Hematopoietic multipotent progenitor cell treated with erythropoietin and hydrocortisone succinate and interleukin-3 and kit ligand, for 4 days (in vitro differentiated cells): ENCODE results near the gene EPG5.
"Not testable (repeated sequence)": the region's sequence is repeated elsewhere in the genome, so short reads cannot be mapped to it uniquely, and the experiment has no call there.

ENCODE experiments used
- DNase-seq: peaks from one replicate; pipeline ENCODE4 v3.0.0-alpha.2; 2015

The EPG5 gene

DNA sequence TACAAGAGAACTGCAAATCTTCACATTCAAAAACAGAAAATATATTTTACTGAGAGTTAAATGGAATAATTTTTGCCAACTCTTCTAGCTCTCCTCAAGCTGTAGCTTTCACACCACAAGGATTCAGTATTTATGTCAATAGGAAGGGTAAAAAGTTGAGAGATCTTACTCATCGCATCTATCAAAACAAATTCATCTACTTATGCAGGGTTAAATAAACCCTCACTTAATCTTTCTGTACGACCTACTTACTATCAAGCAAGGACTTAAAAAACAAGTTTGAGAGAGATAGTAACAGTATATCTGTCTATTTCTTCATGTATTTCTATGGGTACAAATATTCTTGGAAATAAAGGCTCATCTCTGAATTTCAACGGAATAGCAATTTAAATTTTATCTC, 106.2 kb downstream of the EPG5 start:
- DNase-seq, result no peak

DNA sequence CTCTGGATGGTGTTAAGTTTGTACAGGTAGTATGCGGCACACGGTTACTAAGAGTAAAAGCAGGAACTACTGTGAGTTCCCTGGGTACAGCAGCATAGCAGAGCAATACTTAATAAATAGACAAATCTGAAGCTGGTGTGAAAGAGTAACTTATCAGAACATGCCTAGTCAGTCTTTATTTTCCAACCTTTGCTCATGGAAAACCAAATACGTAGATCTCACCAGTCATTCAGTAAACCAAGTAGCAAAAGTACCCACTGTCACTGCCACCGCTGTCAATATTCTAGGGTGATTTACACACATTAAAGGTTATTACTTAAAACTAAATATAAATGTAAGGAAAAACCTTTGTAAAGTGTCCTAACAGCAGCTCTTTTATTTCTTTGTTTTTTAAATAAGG, 106.6 kb downstream of the EPG5 start:
- DNase-seq, result no peak

DNA sequence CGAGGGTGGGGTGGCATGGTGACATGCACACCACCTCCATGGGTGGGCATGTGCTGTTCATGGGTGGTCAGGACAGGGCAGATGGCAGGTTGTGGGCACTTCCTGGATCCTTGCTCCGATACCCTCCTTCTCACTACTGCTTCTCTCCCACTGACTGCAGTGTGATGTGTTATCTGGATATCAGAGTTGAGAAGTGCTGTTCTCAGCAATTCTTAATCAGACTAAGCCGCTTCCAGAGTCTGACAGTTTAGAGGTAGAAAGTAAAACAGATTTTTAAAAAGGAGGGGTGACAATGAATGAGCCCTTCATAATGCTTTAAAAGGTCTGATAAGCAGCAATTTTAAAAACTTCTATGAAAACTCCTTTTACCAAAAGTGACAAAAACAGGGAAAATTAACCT, 107.8 kb downstream of the EPG5 start:
- no peak for DNase-seq

DNA sequence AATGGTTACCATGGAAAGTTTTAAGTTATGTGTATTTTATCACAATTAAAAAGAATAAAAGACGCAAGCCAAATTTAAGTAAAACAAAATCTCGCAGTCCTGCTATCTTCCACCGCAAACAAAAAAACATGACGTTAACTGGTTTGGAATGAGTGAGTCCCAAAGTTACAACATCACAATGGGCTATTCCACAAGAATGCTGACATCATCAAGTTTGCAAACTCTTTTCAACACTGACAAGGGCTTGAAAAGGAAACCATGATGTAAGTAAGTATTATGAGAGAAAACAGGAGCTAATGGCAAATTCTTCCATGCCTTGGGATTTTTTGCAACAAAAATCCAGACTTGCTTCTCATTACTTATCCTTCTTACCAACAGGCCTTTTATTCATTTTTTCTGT, 110.6 kb downstream of the EPG5 start:
- no peak for DNase-seq

DNA sequence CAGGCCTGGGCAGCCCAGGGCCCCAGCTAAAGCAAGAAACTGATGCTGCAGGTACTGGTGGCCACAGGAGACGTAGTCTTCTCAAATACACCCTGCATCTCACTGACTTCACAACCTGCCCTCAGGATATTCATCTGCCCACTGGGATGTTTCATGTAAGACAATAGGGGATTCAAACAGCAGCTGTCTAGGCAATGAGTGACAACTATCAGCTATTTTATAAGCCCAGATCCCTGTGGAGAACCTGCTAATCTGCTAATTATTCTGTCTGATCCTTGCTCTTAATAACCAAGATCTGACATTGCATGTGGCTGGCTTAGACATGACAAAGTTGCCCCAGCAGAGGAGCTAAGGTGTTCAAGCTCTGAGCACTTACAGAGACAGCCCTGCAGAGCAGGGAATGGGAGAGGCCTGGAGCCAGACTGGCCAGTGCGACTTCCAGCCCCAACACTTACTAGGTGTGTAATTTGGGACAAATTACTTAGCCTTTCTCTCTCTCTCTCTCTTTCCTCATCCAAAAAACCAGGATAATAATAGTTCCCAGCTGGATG, 113.0 kb downstream of the EPG5 start:
- DNase-seq, result no peak

DNA sequence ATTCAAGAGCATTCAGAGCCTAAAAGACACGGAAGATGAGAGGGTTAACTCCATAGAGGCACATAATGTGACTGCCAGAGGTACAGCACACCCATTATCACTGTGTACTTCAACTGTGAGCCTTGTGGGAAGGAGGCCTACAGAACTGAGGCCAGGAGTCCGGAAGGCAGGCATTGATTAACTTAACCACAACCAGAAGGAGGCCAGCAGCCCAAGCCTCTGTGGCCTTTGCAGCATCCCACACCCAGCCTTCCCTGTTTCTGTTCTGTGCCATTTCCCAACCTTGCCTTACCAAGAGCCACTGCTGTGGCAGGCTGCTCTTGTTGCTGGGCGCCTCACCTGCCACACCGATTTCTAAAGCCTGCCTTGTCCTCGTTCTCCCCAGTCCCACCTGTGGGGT, 114.5 kb downstream of the EPG5 start:
- DNase-seq, result peak; percentile 48

DNA sequence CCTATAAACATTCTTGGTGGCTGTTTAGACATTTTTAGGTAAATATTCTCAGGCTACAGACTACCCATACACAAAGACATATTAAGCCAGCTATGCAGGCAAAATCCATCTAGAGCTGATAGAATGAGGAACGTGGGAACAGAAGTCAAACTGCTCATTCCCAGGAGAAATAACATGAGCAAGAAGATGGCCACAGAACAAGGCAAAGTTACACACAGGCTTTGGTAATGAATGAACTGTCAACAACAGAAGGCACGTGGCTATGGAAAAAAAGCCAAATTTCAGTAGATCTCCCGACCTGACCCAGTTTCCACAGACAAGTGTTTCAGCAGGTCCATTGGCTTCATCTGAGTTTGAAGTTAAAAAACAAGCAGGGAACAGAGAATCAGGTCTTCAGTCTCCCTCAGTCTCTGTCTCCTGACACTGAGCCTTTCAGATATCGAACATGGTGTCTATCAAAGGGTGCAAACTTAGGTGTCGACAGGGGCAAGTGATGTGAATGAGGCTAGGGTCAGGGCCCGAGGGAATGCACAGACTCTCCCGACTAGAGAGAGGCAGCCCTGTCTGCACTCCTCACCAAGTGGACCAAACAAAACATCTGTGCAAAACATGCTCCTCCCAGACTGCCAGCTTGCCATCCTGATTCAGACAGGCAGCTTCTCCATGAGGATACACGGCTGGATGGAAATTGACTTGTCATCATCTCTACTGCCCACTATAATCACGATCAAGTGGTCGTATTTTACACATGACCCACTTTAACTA, 115.8 kb downstream of the EPG5 start:
- DNase-seq, result no peak

DNA sequence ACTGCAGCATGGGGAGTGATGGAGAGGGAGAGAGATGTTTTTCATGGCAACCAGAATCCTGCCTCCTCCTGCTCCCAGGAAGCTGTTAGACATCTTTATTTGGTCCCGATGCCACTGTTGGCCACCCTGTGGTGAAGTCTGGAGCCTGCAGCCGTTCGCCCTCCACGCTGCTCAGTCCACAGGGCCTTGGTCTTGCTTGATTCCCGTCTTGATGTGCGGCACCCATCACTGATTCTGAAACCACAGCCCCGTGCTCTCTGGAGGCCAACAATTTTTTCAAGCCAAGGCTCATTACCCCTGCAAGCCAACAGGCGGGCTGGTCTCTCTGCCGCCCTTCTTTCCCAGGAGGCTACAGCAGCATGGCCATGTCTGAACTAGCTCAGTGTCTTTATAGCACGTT, 117.1 kb downstream of the EPG5 start:
- DNase-seq, result no peak

DNA sequence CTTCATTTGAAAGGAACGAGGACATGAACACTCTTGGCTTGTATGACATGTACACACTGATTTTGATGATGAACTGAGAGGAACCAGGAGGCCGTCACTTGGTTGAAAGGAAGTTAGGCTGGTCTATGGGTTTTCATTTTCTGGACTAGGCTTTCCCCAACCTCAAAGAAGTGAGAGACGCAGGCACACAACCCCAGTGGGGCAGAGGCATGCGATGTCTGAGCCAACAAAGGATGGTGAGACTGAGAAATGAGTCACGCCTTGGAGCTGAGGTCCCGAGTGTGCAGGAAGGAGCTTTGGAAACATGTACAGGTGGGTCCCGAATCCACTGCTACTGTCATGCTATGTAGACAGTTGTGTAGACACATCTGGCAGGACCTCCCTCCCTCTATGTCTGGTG, 117.6 kb downstream of the EPG5 start:
- DNase-seq, result no peak

DNA sequence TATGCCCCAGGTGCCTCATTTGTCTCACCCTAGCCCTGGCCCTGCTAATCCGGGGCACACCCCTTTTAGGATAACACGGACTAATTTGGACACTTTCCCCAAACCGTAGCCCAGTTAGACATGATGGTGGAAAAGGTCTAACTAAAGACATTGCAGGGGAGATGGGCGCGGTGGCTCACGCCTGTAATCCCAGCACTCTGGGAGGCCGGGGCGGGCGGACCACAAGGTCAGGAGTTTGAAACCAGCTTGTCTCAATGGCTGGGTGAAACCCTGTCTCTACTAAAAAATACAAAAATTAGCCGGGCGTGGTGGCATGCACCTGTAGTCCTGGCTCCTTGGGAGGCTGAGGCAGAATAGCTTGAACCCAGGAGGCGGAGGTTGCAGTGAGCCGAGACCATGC, 118.5 kb downstream of the EPG5 start:
- DNase-seq, result not testable (repeated sequence)

DNA sequence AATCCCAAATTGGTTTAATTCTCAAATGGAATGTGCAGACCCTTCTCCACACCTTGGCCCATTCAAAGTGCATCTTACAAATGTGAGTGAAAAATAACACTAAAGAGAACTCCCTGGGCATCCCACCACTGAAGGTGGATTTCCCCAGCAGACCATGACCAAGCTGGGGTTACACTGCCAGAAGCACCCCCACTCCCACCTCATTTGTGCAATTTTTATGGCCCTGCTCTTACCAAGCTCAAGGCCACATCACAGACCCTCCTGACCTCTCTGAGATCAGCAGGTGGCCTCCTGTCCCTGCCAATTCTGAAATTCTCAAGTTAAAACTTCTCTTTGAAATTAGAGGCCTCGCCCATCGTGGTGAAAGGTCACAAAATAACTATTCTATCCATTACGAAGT, 120.0 kb downstream of the EPG5 start:
- DNase-seq, result no peak

DNA sequence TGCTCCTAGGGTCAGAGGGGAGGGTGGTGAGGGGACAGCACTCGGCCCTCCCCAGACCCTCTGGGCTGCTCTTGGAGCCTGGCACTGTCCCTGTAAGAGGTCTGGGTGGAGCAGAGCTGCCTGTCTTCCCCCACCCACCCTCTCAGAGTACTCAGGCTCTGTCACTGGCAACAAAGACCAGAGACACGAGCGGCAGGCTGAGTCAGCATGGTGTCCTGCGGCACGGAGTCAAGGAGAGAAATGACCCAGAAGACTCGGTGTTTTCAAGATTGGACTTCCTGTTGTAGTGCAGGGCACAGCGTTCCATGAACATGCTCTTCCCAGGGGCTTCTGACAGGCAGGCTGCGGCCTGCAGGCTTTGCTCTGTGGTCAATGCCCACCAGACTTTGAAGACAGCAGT, 121.7 kb downstream of the EPG5 start:
- DNase-seq, result no peak

DNA sequence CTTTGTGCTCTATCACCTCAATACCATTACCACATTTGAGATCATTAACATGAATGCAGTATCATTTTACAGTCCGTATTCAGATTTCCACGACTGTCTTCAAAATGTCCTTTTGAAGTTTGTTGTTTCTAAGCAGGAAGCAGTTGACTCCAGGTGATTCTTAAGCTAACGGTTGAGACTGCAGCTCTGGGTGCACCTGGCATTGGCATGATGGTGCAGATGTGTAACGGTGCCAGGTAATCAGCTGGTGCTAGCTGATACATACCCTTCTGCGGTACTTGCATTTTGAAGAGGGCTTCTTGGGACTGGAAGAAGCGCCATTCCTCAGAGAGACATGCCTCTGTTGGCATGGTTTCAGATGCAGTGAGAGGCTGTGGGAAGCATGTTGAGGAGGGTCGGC, 122.2 kb downstream of the EPG5 start:
- no peak for DNase-seq

DNA sequence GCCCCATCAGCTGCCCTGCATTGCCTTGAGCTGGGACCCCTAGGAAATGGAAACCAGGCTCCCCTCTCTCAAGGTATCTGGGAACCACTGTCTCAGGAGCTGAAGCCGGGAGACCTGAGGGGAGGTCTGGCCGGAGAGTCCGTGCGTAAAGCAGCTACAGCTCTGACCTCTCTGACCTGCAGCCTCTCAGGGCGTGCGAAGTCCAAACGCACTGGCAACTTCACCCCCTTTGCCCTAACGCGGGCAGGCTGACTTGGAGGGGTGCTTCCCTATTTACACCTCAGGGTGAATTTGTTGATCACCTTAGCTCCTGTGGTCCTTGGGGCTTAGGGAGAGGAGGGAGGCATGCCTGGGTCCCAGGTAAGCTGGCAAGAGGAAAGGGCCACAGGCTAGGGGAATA, 124.1 kb downstream of the EPG5 start:
- no peak for DNase-seq

DNA sequence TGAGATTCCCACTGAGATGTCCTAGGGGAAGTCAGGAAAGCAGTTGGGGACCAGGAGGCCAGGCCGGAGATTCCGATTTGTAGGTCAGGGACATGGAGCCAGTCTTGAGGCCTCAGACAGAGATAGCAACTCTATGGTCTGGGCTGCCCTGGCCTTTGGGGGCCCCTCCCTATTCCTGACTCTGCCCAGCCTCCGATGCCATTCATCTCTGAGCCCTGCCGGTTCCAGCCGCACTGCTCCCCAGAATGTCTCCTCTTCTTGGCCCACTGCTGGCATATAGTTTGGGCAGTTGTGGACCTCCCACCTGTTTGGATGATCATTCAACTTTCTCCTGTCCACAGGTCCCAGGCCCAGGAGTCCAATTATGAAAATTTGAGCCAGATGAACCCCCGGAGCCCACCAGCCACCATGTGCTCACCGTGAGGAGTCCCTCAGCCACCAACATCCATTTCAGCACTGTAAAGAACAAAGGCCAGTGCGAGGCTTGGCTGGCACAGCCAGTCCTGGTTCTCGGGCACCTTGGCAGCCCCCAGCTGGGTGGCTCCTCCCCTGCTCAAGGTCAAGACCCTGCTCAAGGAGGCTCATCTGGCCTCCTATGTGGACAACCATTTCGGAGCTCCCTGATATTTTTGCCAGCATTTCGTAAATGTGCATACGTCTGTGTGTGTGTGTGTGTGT, 125.2 kb downstream of the EPG5 start:
- DNase-seq, result no peak

DNA sequence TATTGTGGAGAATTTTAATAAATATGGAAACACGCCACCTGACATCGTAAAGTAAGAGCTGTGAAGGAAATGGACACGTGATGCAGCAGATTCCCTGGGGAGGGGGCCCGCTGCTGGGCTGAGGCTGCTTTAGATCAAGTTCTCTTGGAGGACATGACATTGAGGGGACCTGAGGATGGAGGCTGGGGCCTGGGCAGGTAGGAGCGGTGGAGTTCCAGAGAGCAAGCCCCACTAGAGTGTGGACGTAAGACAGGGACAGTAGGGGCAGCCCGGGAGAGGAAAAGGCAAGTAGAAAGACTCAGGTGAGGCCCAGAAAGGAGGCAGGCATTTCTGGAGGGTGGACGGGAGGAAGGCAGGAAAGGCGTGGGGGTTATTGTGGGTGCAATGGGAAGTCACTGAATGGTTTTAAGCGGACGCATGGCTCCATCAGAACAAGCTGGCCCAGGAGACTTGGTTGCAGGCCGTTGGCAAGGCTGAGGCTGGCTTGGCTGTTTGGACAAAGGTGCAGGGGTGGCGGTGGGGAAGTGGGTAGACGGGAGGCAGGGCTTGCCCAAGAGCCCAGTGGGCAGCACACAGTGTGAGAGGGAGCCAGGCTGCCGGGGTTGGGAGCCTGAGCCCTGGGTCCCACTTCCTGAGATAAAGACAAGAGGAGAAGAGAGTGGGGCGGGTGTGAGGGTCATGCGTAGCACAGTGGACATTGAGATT, 125.9 kb downstream of the EPG5 start:
- no peak for DNase-seq

DNA sequence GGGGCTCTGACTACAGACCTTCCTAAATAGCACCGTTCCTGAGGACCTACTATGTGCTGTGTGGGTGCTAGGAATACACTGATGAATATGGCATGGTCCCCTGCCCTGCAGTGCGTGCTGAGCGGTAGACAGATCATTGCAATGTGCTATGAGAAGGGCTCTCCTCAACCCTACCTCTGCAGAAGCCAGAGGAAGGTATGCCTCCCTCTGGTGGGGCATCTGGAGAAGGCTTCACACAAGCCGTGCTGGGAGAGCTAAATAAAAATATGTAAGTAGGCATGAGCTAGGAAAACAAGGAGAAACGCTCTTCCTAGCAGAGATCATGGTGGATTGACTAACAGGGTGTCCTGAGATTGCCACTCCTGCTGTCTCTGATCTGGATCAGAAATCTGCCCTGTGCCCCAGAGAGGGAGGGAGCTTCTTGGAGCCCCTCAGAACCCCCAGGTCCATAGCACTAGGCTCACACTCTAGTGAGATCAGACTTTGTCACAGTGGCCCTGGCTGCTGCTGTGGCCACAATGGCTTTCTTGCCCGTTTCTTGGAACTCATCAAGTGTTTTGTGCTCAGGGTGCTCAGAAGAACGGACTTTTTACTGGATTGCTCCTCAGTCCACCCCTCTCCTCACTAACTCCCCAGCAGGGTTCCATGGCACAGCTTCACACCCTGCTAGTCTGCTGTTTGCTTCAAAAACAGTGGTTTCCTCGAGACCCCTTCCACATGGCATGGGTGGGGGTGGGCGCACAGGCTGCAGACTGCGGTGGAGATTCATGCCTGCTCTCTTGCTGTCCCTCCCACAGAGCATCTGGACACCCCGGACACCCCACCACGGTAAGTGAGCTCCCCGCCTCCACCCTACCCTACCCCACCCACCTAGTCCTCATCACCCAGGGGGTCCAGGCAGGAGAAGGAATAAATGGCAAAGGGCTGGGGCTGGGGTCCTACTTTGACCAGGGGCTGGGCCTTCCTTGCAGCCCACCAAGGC, 127.4 kb downstream of the EPG5 start:
- peak; percentile 93 for DNase-seq

DNA sequence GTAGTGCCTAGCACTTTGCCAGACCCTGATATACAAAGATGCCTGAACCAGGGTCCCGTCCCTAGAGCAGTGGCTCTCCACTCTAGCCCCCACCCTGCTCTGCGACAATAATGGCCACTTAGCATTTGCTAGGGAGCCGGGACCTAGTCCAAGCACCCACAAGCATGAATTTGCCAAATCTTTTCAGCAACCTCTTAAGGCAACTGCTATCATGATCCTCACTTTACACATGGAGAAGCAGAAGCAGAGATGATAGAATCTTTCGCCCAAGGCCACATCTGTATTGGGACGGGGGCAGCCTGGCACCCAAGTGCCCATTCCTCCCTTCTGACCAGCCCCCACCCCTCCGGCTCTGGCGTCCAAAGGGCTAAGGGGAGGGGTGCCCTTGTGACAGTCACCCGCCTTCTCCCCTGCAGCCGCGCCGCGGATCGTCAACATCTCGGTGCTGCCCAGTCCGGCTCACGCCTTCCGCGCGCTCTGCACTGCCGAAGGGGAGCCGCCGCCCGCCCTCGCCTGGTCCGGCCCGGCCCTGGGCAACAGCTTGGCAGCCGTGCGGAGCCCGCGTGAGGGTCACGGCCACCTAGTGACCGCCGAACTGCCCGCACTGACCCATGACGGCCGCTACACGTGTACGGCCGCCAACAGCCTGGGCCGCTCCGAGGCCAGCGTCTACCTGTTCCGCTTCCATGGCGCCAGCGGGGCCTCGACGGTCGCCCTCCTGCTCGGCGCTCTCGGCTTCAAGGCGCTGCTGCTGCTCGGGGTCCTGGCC, 128.6 kb downstream of the EPG5 start:
- no peak for DNase-seq

DNA sequence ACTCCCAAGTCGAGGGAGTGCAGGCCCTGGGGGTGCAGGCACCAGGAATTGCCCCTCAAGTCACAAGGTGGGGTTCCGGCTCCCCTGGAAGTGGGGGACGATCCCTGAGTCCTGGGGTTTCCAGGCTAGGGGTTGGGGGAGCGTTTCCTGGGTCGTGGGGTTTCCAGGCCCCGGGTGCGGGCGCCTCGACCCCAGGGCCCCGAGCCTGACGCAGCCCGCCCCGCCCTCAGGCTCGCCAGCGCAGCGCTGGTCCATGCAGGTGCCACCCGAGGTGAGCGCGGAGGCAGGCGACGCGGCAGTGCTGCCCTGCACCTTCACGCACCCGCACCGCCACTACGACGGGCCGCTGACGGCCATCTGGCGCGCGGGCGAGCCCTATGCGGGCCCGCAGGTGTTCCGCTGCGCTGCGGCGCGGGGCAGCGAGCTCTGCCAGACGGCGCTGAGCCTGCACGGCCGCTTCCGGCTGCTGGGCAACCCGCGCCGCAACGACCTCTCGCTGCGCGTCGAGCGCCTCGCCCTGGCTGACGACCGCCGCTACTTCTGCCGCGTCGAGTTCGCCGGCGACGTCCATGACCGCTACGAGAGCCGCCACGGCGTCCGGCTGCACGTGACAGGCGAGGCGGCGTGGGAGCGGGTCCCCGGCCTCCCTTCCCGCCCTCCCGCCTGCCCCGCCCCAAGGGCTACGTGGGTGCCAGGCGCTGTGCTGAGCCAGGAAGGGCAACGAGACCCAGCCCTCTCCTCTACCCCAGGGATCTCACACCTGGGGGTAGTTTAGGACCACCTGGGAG, 129.7 kb downstream of the EPG5 start:
- peak; percentile 85 for DNase-seq

DNA sequence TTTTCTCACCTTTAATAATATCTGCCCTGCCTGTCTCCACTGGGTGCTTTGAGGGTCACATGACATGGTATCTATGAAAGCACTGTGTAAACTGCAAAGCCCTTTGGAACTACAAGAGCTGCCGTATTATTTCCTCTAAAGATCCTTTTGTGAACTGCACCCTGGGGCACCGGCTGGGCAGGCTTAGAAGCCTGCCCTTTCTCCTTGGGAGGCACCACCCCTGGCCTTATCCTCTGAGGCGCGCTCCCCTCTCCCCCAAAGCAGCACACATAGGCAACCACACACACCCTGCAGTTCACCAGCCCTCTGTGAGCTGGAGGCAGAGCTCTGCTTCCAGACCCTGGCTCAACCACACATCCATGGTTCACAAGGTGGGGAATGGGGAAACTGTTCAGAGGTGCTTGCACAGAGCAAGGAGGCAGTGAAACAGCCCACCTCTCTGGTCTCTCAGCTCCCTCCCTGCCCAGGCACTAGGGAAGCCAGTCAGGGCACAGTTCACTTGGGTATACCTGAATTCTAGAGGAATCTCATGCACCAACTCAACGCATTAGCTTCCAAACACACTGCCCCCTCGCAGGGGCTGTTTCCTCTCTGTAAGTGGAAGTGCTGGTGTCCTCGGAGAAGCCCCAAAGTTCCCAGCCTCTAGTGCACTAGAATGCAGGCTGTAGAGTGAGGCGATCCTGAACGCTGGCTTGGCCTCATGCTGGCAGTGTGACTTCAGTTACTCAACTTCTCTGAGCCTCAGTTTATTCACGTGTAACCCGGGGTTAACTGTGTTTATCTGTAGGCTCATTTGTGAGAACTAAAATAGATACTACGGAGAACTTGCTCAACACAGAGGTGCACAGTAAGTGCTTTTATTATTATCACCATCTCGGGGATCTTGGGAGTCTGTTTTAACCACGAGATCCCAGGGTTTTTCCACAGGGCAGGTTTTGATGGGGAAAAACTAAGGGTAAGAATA, 130.6 kb downstream of the EPG5 start:
- peak; percentile 54 for DNase-seq
